ENCODE data around the gene RAB3GAP1. TPM values are rescaled to one million over a fixed set of nuclear protein-coding genes. Genes with fewer than 3 reads are reported as not detected.

Gene RAB3GAP1
- polyA plus RNA-seq, 1 of the 3 experiments (the other 2 are of a cell fraction) = 10.9 TPM

DNA sequence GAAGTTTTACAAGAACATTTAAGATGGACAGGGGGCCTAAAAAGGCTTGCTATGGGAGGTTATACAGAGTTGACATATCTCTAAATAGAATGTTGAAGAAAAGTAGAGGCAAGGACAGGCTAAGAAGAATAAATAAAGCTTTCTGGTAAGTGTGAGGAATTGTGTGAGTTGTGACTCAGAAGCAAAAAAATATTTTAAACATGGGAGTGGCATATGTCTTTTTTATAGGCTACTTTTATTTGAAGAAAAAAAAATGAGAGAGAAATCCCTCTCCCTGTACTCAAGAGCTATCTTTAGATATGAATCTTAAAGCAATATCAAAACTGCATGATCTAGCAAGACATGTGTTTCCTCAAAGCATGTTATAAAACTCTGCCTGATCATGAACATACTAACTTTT lies 41.1 kb downstream of the RAB3GAP1 start:
- CTCF ChIA-PET = interaction anchor here (1.9 kb wide), 1 partner anchor 89 kb away, joined by 9 read pairs; no protein-coding TSS in a partner anchor
- no peaks in the 10 kb centered on the region for H4K20me1 ChIP-seq (ENCODE audit: insufficient read depth)

More for the DNA sequence above, 41.1 kb downstream of the RAB3GAP1 start:
- Histone ChIP-seq H2AFZ (ENCODE audit: low read depth) (no peak overlapping the region), H3K79me2 (ENCODE audit: insufficient read depth) (peaks cover 52% of the 10 kb centered on the region), H3K36me3 (replicated peaks in 1 of 2; ENCODE audit: control insufficient read depth in 1 of 2, insufficient read depth in 2 of 2, low read length in 1 of 2) (peaks cover 18 to 56% of the 10 kb centered on the region in 2 experiments), H3K9me3 (no peaks in the 10 kb centered on the region), H3K4me1 (ENCODE audit: control insufficient read depth in 1 of 2, insufficient read depth in 2 of 2, low read depth in 1 of 2, low read length in 1 of 2) (no peaks in the 10 kb centered on the region; a peak in 1 of 4 replicates), H3K4me2 (no peak overlapping the region), H3K4me3 (ENCODE audit: low read depth in 2 of 2, low read length in 1 of 2) (no peak overlapping the region), H3K9me2 (no peaks in the 10 kb centered on the region), H3F3A (replicated peaks; ENCODE audit: insufficient read depth) (peaks cover 7% of the 10 kb centered on the region), H3K9ac (no peak overlapping the region), H3K27ac (ENCODE audit: low read depth in 2 of 2, low read length in 1 of 2) (no peak overlapping the region), H3K27me3 (ENCODE audit: insufficient read depth) (no peaks in the 10 kb centered on the region)
- DNase-seq = no peak
- TF ChIP-seq IRF3 (IDR thresholded peaks at IDR 0.05; ENCODE audit: low read depth, low read length) (no peak), RXRA (IDR thresholded peaks at IDR 0.05; ENCODE audit: borderline replicate concordance, low read depth) (no peak), YY1 (IDR thresholded peaks at IDR 0.05; ENCODE audit: low read depth) (no peak), EP300 (IDR thresholded peaks at IDR 0.05; ENCODE audit: borderline replicate concordance in 1 of 2, low read depth in 1 of 2, low read length in 1 of 2) (no peak), TEAD4 (IDR thresholded peaks at IDR 0.05; ENCODE audit: borderline replicate concordance, insufficient read depth) (no peak), TAF1 (IDR thresholded peaks at IDR 0.05; ENCODE audit: borderline replicate concordance, low read depth, low read length) (no peak), FOSL2 (IDR thresholded peaks at IDR 0.05; ENCODE audit: borderline replicate concordance, low read depth) (no peak), RCOR1 (IDR thresholded peaks at IDR 0.05; ENCODE audit: low read length) (no peak), SIN3A (IDR thresholded peaks at IDR 0.05; ENCODE audit: borderline replicate concordance, low read depth, low read length) (no peak), REST (IDR thresholded peaks at IDR 0.05; ENCODE audit: low read depth, low read length) (no peak), NFIC (IDR thresholded peaks at IDR 0.05; ENCODE audit: borderline replicate concordance) (no peak), CHD2 (IDR thresholded peaks at IDR 0.05; ENCODE audit: low read length, partially characterized antibody) (no peak), RFX5 (IDR thresholded peaks at IDR 0.05; ENCODE audit: low read length) (no peak), TCF12 (IDR thresholded peaks at IDR 0.05) (no peak), ELF1 (IDR thresholded peaks at IDR 0.05) (no peak)
- TF ChIP-seq, protein P1, sequence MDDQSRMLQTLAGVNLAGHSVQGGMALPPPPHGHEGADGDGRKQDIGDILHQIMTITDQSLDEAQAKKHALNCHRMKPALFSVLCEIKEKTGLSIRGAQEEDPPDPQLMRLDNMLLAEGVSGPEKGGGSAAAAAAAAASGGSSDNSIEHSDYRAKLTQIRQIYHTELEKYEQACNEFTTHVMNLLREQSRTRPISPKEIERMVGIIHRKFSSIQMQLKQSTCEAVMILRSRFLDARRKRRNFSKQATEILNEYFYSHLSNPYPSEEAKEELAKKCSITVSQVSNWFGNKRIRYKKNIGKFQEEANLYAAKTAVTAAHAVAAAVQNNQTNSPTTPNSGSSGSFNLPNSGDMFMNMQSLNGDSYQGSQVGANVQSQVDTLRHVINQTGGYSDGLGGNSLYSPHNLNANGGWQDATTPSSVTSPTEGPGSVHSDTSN (IDR thresholded peaks at IDR 0.05) = no peak
- POLR2A ChIA-PET = no interaction called here

Data from SK-N-SH (cell line).